Measurements from ENCODE around the gene ZFAND2A. TPM values are rescaled to one million over a fixed set of nuclear protein-coding genes. Genes with fewer than 3 reads are reported as not detected.
"Not testable (repeated sequence)": the region's sequence is repeated elsewhere in the genome, so short reads cannot be mapped to it uniquely, and the experiment has no call there.

Gene ZFAND2A
- total and polyA plus RNA-seq, 12 donors, result 11.8 to 54.1 (median 20.2) TPM

DNA sequence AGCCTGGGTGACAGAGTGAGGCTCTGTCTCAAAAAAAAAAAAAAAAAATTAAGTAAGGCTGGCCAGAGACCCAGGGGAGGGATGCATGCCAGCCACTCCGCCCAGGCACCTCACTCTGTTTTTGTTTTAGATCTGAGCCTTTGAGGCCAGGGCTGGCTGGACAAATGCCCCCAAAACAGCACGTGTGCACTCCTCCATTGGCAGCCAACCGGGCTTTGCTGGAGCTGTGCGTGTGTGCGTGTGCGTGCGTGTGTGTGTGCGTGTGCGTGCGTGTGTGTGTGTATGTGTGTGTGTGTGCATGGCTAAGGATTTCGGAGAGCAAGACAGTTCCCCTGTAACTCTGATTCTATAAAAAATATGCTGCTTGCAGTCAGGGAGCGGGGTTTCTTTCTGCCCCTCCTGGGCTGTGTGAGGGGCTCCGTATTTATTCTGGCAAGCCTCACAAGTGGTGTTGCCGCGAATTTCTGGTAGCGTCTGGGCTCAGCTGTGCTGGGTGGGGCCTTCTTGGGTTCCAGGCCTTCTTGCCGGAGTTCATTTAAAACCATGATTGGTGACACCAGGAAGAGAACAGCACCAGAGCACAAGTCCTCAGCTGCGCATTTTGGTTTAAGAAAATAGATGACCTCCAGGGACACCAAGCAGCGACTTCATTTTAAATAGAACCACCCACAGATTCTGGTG, 44.6 kb upstream of the ZFAND2A start:
- Histone ChIP-seq H3K27me3 (peaks cover 19% of the 10 kb centered on the region), H3K36me3 (replicated peaks in 1 of 2) (no peaks in the 10 kb centered on the region), H3K27ac (no peak overlapping the region), H3K4me1 (replicated peaks in 1 of 2) (no peaks in the 10 kb centered on the region), H3K4me3 (no peak overlapping the region), H3K9me3 (replicated peaks in 1 of 3) (no peaks in the 10 kb centered on the region)
- intact Hi-C loops (cut with DNase I), result no loop called here
- no peak for TF ChIP-seq POLR2A (IDR thresholded peaks at IDR 0.05)
- TF ChIP-seq, protein P1, sequence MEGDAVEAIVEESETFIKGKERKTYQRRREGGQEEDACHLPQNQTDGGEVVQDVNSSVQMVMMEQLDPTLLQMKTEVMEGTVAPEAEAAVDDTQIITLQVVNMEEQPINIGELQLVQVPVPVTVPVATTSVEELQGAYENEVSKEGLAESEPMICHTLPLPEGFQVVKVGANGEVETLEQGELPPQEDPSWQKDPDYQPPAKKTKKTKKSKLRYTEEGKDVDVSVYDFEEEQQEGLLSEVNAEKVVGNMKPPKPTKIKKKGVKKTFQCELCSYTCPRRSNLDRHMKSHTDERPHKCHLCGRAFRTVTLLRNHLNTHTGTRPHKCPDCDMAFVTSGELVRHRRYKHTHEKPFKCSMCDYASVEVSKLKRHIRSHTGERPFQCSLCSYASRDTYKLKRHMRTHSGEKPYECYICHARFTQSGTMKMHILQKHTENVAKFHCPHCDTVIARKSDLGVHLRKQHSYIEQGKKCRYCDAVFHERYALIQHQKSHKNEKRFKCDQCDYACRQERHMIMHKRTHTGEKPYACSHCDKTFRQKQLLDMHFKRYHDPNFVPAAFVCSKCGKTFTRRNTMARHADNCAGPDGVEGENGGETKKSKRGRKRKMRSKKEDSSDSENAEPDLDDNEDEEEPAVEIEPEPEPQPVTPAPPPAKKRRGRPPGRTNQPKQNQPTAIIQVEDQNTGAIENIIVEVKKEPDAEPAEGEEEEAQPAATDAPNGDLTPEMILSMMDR (IDR thresholded peaks at IDR 0.05), result no peak
- DNase-seq, result no peak
- WGBS, 4 donors, result 45 to 66% (median 57%) methylated on average over 6 to 19 of the region's 19 CpGs

GRCh38 chr7:1202914-1203313, 42.9 kb upstream of the ZFAND2A start:
- H3K4me3 ChIP-seq; H3K36me3 ChIP-seq (replicated peaks in 1 of 2); intact Hi-C loops (cut with DNase I); H3K4me1 ChIP-seq (replicated peaks in 1 of 2); DNase-seq; H3K27ac ChIP-seq; H3K9me3 ChIP-seq (replicated peaks in 1 of 3): not testable (repeated sequence)
- WGBS, 4 donors, result 76 to 92% (median 88%) methylated on average over 6 of the region's 6 CpGs
- peaks cover 15% of the 10 kb centered on the region for H3K27me3 ChIP-seq

- Histone ChIP-seq H3K27ac (no peak overlapping the region), H3K27me3 (peaks cover 24% of the 10 kb centered on the region), H3K4me3 (no peak overlapping the region), H3K4me1 (replicated peaks in 1 of 2) (no peaks in the 10 kb centered on the region), H3K36me3 (replicated peaks in 1 of 2) (no peaks in the 10 kb centered on the region), H3K9me3 (replicated peaks in 1 of 3) (no peaks in the 10 kb centered on the region)
- intact Hi-C loops (cut with DNase I), result no loop called here
- no peak for TF ChIP-seq POLR2A (IDR thresholded peaks at IDR 0.05)
- TF ChIP-seq, protein P1 (IDR thresholded peaks at IDR 0.05), result no peak
- 74 to 80% (median 78%) methylated on average over 4 to 15 of the region's 15 CpGs for whole genome bisulfite sequencing, 4 donors
- no peak for DNase-seq
Observed at GRCh38 chr7:1201916-1202315, 41.9 kb upstream of the ZFAND2A start.

GRCh38 chr7:1200045-1200444, 40.0 kb upstream of the ZFAND2A start:
- DNase-seq, result no peak
- Histone ChIP-seq H3K4me3 (no peak overlapping the region), H3K4me1 (replicated peaks in 1 of 2) (no peaks in the 10 kb centered on the region), H3K9me3 (replicated peaks in 1 of 3) (no peaks in the 10 kb centered on the region), H3K27ac (no peak overlapping the region), H3K36me3 (replicated peaks in 1 of 2) (no peaks in the 10 kb centered on the region), H3K27me3 (peaks cover 24% of the 10 kb centered on the region)
- WGBS, 4 donors, result 52 to 65% (median 57%) methylated on average over 9 to 19 of the region's 19 CpGs
- no peak for TF ChIP-seq POLR2A (IDR thresholded peaks at IDR 0.05)
- TF ChIP-seq, protein P1 (IDR thresholded peaks at IDR 0.05), result no peak
- intact Hi-C loops (cut with DNase I), result no loop called here

- Histone ChIP-seq H3K27ac (no peak overlapping the region), H3K4me1 (replicated peaks in 1 of 2) (no peaks in the 10 kb centered on the region), H3K4me3 (no peak overlapping the region), H3K27me3 (peaks cover 35% of the 10 kb centered on the region), H3K9me3 (replicated peaks in 1 of 3) (no peaks in the 10 kb centered on the region), H3K36me3 (replicated peaks in 1 of 2) (no peaks in the 10 kb centered on the region)
- DNase-seq, result no peak
- 47 to 58% (median 54%) methylated on average over 15 of the region's 15 CpGs for WGBS, 4 donors
- intact Hi-C loops (cut with DNase I), result no loop called here
- TF ChIP-seq, protein P1 (IDR thresholded peaks at IDR 0.05), result no peak
- TF ChIP-seq POLR2A (IDR thresholded peaks at IDR 0.05), result no peak
Observed at GRCh38 chr7:1197997-1198625, 38.1 kb upstream of the ZFAND2A start.
